Astrocyte of the cerebellum (primary cell): Measurements from ENCODE around the gene SMYD2.

ENCODE experiments used
- DNase-seq: peaks from one replicate; pipeline ENCODE4 v3.0.0-alpha.2; 2011; ENCODE audit warnings: low read depth
- H3K4me3 ChIP-seq: 2 replicates; pipeline ENCODE4 v1.5.1; 2011; ENCODE audit warnings: mild to moderate bottlenecking, low read depth, low read length, moderate library complexity
- CTCF ChIP-seq: IDR thresholded peaks from 2 replicates; pipeline ENCODE4 v1.5.1; 2012; ENCODE audit warnings: low read length, low read depth, moderate library complexity, mild to moderate bottlenecking; ENCODE audit errors: missing control alignments
- in situ Hi-C: cut with HindIII; loops from 2 replicates; pipeline ENCODE4 v1.10.0; 2017; ENCODE audit warnings: low sequenced_read_pairs

Gene SMYD2

DNA sequence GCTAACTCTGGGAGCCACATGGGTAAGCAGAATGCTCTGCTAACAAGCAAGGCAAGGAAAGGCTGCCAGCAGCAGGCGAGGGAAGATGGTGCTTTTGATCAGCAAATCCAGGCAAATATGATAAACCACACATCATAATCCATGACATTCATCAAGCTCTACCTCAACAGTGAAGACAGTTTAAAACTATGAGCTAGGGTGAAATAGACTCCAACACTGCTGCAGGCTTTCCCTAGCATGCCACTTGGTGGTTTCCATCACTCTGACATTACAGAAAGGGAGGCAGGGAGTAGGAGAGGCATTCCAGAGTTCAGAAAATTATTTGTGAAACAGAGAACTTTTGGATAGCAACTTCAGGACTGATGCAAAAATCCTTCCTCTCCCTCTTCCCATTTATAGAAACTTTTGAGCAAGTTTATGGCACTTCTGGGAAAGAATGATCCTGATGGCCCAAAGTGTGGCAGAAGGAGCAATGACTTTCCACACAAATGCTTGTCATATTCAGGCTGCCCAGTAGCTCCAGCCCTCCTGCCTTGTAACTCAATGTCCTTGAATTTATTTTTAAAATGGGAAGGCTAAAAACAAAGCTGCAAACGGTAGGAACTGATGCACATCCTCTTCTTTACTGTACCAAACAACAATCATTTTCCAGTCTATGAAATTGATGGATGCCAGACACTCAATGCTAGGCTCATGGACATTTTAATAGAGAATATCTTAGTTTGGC, 70.8 kb downstream of the SMYD2 start:
- no peak for DNase-seq
- no peak for TF ChIP-seq CTCF
- no peak overlapping the region for H3K4me3 ChIP-seq
- in situ Hi-C loops: no loop called here

DNA sequence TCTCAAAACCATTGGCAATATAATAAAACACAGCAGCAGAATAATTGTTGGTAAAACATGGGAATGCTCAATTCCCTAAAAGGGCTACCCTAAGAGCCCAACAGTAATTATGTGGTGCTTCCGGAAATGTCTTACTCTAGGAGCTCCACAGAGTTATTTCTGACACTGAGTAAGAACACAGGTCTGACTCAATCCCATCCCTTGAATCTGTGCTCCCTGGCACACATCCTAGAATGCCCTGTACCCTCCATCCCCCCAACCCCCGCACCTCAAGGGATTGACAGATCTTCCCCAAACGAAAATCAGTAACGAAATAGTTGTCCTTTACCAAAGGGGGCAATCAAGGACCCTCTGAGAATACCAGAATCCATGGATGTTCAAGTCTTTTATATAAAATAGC, 71.9 kb downstream of the SMYD2 start:
- in situ Hi-C loops: no loop called here
- TF ChIP-seq CTCF: no peak
- H3K4me3 ChIP-seq: no peak overlapping the region
- DNase-seq: no peak

DNA sequence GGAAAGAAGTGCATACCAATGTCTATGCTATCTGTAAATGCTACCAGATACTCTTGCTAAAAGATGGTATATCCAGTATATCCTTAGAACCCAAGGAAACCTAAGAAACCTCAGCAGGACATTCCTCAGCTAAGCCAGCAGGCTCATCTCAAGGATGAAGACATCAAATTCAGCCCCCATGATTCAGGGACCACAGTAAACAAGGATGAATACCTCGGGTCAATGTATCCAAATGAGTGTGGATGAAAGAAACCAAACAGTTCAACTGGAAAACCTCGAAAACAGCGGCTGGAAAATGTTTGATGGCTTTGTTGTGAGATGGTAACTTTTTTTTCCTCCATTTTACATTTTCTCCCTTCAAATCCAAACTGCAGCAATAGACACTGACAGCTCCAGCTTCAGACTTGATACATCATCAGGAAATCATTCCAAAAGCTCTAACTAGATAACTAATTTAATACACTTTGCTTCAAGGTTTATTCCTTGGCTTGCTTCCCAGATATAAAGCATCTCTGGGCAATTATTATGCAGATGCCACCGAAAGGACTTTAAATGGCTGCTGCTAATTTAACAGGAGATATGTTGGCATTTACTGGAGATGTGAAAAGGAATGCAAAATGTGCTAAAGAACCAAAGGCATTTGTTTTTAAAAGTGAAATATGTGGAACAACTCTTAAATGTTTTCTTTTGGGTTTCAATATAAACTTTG, 73.6 kb downstream of the SMYD2 start:
- in situ Hi-C loops: no loop called here
- H3K4me3 ChIP-seq: no peak overlapping the region
- no peak for TF ChIP-seq CTCF
- peak; percentile 63 for DNase-seq

- in situ Hi-C loops: loop anchor here (5.0 kb wide), 1 partner anchor 77 kb away; no protein-coding TSS in a partner anchor
- H3K4me3 ChIP-seq: no peak overlapping the region
- no peak for DNase-seq
- TF ChIP-seq CTCF: no peak
Measured at GRCh38 chr1:214360116-214360515, 79.2 kb downstream of the SMYD2 start.

- in situ Hi-C loops: loop anchor here (5.0 kb wide), 1 partner anchor 77 kb away; no protein-coding TSS in a partner anchor
- H3K4me3 ChIP-seq: no peak overlapping the region
- DNase-seq: no peak
- TF ChIP-seq CTCF: no peak
Measured at GRCh38 chr1:214360525-214361164, 79.7 kb downstream of the SMYD2 start.

- in situ Hi-C loops: loop anchor here (5.0 kb wide), 1 partner anchor 76 kb away; no protein-coding TSS in a partner anchor
- H3K4me3 ChIP-seq: no peak overlapping the region
- DNase-seq: no peak
- TF ChIP-seq CTCF: no peak
Measured at GRCh38 chr1:214361636-214362035, 80.7 kb downstream of the SMYD2 start.
